Esophagus muscularis mucosa (tissue), 4 donors: ENCODE data around the gene TNFRSF1B.

Experiments
- CTCF ChIP-seq, 3 experiments: fragments of 200-600 bp in 2 of 3; fragments of 450-650 bp in 1 of 3; sonication (generic) in 2 of 3; IDR thresholded peaks; one replicate each; pipeline ENCODE4 v1.5.1; 2017 to 2019; ENCODE audit warnings: antibody characterized with exemption in 3 of 3, mild to moderate bottlenecking in 2 of 3, moderate library complexity in 1 of 3
- EP300 ChIP-seq: sonication (generic); formaldehyde crosslinking; IDR thresholded peaks from one replicate; pipeline ENCODE4 v1.6.1; 2017; ENCODE audit warnings: antibody characterized with exemption
- POLR2A ChIP-seq: fragments of 450-650 bp; IDR thresholded peaks from one replicate; pipeline ENCODE4 v1.6.1; 2017; ENCODE audit warnings: antibody characterized with exemption, moderate library complexity, mild to moderate bottlenecking, low read depth
- POLR2AphosphoS5 ChIP-seq, 2 donors: sonication (generic); formaldehyde crosslinking; IDR thresholded peaks; one replicate each; pipeline ENCODE4 v1.6.1; 2017; ENCODE audit warnings: antibody characterized with exemption in 2 of 2

GRCh38 chr1:12140016-12140415, 26.8 kb upstream of the TNFRSF1B start:
- TF ChIP-seq POLR2AphosphoS5 (IDR thresholded peaks at IDR 0.05) = no peak
- TF ChIP-seq CTCF (IDR thresholded peaks at IDR 0.05) = no peak
- TF ChIP-seq POLR2A = no peak
- no peak for TF ChIP-seq EP300
